Activated CD8-positive, alpha-beta memory T cell treated with anti-CD3 and anti-CD28 coated beads, Interleukin-2, amount 50 U/mL, for 1 hour (primary cell): ENCODE measurements around the gene PNPLA4.

ENCODE experiments used
- DNase-seq: peaks from one replicate; pipeline ENCODE4 v3.0.0-alpha.2; 2020; ENCODE audit errors: extremely low read depth

Gene PNPLA4

DNA sequence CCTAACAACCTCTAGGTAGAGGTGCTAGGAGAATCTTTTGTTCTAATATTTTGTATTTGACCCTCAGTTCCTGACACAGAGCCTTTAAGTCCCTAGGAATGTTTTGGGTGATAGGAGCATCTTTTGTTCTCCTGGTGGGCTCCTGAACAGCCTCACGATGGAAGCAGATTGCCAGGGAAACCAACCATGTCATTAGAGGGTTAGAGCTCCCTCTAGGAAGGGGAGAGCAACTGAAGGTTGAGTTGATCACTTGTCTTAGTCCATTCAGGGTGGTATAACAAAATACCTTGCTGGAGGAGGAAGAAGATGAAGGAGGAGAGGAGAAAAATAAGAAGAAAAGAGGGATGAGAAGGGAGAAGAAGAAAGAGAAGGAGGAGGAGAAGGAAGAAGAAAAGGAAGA, 75.0 kb downstream of the PNPLA4 start:
- no peak for DNase-seq
